Activated CD4-positive, alpha-beta memory T cell treated with anti-CD3 and anti-CD28 coated beads, Interleukin-2, amount 10 ng/mL, durations not matched to agents 7 days and 5 days (primary cell): ENCODE data around the gene SLC17A3. TPM values are rescaled to one million over a fixed set of nuclear protein-coding genes. Genes with fewer than 3 reads are reported as not detected.
A peak's percentile ranks its signal among the peaks of the same experiment; 100 is the strongest.

Experiments used
- CTCF ChIA-PET: fragments of 350-600 bp; sonication (Branson Sonifier 250); formaldehyde crosslinking; loops from one replicate; lab custom pipeline; 2021; ENCODE audit warnings: antibody characterized with exemption, inconsistent platforms; lab: Charles Lee
- POLR2A ChIA-PET: fragments of 350-600 bp; sonication (Branson Sonifier 250); formaldehyde crosslinking; loops from one replicate; lab custom pipeline; 2021; ENCODE audit warnings: antibody characterized with exemption; lab: Charles Lee
- DNase-seq: peaks from one replicate; pipeline ENCODE4 v3.0.0-alpha.2; 2020
- H3K27ac Mint-ChIP-seq: one replicate; pipeline ENCODE4 v1.8.0; 2021; ENCODE audit warnings: mild to moderate bottlenecking, mixed read lengths
- H3K27me3 Mint-ChIP-seq: one replicate; pipeline ENCODE4 v1.8.0; 2021; ENCODE audit warnings: mixed read lengths
- H3K36me3 Mint-ChIP-seq: one replicate; pipeline ENCODE4 v1.8.0; 2021; ENCODE audit warnings: low read depth, mixed read lengths
- H3K4me1 Mint-ChIP-seq: one replicate; pipeline ENCODE4 v1.8.0; 2021; ENCODE audit warnings: mixed read lengths
- H3K4me3 Mint-ChIP-seq: one replicate; pipeline ENCODE4 v1.8.0; 2021; ENCODE audit warnings: mild to moderate bottlenecking, mixed read lengths
- H3K9me3 Mint-ChIP-seq: one replicate; pipeline ENCODE4 v1.8.0; 2021; ENCODE audit warnings: mixed read lengths
- total RNA-seq, 2 experiments: library from RNA; stranded (reverse); gene quantifications; one replicate each; pipeline ENCODE4 v1.2.3, GENCODE V29; 2021

The SLC17A3 gene
- total RNA-seq, 2 experiments from 2014 or later: 0.15 to 0.96 TPM

- no peak overlapping the region for H3K27ac Mint-ChIP-seq
- ChIA-PET CTCF (interaction anchor here (1.5 kb wide), 1 partner anchor 95 kb away, joined by 4 read pairs; no protein-coding TSS in a partner anchor), POLR2A (no interaction called here)
- H3K27me3 Mint-ChIP-seq: no peaks in the 10 kb centered on the region
- no peak for DNase-seq
- no peak overlapping the region for H3K4me3 Mint-ChIP-seq
- H3K9me3 Mint-ChIP-seq: no peaks in the 10 kb centered on the region
- H3K4me1 Mint-ChIP-seq: peaks cover 6% of the 10 kb centered on the region
- no peaks in the 10 kb centered on the region for H3K36me3 Mint-ChIP-seq
Measured at GRCh38 chr6:25883536-25883935, 9.5 kb upstream of the SLC17A3 start.

DNA sequence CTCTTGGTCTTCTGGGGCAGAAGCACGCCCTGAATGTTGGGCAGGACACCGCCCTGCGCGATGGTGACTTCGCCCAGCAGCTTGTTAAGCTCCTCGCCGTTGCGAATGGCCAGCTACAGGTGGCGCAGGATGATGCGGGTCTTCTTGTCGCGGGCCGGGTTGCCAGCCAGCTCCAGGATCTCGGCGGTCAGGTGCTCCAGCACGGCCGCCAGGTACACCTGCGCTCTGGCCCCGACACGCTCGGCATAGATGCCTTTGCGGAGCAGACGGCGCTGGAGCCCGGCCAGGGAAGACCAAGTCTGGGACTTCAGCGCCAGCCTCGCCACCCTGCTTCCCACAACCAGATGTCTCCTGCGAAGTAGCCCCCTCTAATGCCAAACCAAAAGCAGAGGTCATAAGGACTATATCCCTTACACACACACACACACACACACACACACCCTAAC, 8.0 kb upstream of the SLC17A3 start:
- DNase-seq: peak; percentile 38
- Mint-ChIP-seq H3K36me3 (no peaks in the 10 kb centered on the region), H3K9me3 (no peaks in the 10 kb centered on the region), H3K4me3 (peak overlapping the region; percentile 79), H3K4me1 (peaks cover 6% of the 10 kb centered on the region), H3K27ac (peak overlapping the region; percentile 57), H3K27me3 (no peaks in the 10 kb centered on the region)
- CTCF ChIA-PET: interaction anchor here (0.6 to 2.1 kb wide), 30 partner anchors 9 to 855 kb away, joined by 3 to 15 read pairs (median 4); partner anchors contain the start of gene SCGN
- POLR2A ChIA-PET: no interaction called here

- ChIA-PET POLR2A (no interaction called here), CTCF (interaction anchor here (0.8 to 1.2 kb wide), 2 partner anchors 92 to 162 kb away, joined by 3 to 4 read pairs; no protein-coding TSS in a partner anchor)
- no peaks in the 10 kb centered on the region for H3K9me3 Mint-ChIP-seq
- no peaks in the 10 kb centered on the region for H3K36me3 Mint-ChIP-seq
- H3K4me3 Mint-ChIP-seq: no peak overlapping the region
- H3K27ac Mint-ChIP-seq: no peak overlapping the region
- H3K27me3 Mint-ChIP-seq: peaks cover 3% of the 10 kb centered on the region
- no peak for DNase-seq
- H3K4me1 Mint-ChIP-seq: peaks cover 16% of the 10 kb centered on the region
Measured at GRCh38 chr6:25880601-25881000, 6.6 kb upstream of the SLC17A3 start.

DNA sequence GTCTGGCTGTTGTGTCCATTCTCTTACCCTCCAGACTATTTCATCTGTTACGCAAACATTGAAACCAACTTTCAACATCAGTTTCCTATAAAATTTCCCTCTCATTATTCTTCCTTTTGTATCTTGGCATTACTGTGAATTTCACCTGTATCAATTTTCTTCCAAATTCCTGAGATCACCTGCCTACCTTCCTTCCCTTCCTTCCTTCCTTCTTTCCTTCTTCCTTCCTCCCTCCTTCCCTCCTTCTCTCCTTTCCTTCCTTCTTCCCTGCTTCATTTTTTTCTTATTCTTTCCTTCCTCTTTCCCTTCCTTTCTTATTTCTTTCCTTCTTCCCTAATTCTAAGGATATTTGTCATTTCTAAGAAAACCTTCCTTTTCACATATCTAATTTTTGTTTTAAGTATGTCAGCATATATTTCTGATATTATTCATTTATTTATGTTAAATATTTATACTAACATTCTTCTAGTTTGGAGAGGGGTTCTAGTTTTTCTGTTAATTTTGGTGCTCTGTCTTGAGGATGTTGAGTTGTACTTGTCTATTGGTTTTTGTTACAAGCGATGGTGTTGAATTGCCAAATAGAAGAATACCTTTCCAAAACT, 4.8 kb upstream of the SLC17A3 start:
- H3K36me3 Mint-ChIP-seq: no peaks in the 10 kb centered on the region
- no peak overlapping the region for H3K27ac Mint-ChIP-seq
- peaks cover 31% of the 10 kb centered on the region for H3K4me1 Mint-ChIP-seq
- no peak overlapping the region for H3K4me3 Mint-ChIP-seq
- H3K9me3 Mint-ChIP-seq: no peaks in the 10 kb centered on the region
- POLR2A ChIA-PET: no interaction called here
- no peak for DNase-seq
- CTCF ChIA-PET: interaction anchor here (1.1 kb wide), 1 partner anchor 125 kb away, joined by 3 read pairs; no protein-coding TSS in a partner anchor
- H3K27me3 Mint-ChIP-seq: peaks cover 3% of the 10 kb centered on the region

DNA sequence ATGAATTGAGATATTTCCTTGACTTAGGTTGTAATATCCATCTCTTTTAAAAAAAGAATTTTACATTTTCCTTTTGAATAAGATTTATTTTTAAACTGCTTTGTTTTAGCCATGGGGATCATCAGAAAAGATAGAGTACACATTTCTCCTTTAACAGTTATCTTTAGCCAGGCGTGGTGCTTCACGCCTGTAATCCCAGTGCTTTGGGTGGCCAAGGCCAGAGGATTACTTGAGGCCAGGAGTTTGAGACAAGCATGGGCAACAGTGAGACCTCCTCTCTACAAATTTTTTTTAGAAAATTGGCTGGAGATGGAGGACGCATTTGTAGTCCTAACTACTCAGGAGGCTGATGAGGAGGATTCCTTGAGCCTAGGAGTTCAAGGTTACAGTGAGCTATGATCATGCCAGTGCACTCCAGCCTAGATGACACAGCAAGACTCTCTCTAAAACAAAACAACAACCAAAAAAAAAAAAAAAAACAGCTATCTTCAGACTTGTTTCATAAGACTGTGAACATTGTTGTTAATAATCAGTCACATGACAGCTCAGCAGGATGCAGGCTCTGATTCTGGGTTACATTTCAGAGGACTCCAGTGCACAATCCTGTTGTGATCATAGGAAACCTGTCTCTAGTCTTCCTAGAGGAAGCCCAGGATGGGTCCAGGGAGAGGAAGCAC, 2.0 kb upstream of the SLC17A3 start:
- peaks cover 39% of the 10 kb centered on the region for H3K4me1 Mint-ChIP-seq
- peaks cover 3% of the 10 kb centered on the region for H3K9me3 Mint-ChIP-seq
- peaks cover 3% of the 10 kb centered on the region for H3K27me3 Mint-ChIP-seq
- CTCF ChIA-PET: interaction anchor here (0.6 kb wide), 1 partner anchor 12 kb away, joined by 3 read pairs; no protein-coding TSS in a partner anchor
- no peaks in the 10 kb centered on the region for H3K36me3 Mint-ChIP-seq
- H3K27ac Mint-ChIP-seq: no peak overlapping the region
- POLR2A ChIA-PET: interaction anchor here (3.7 kb wide), 1 partner anchor 11 kb away, joined by 11 read pairs; no protein-coding TSS in a partner anchor
- H3K4me3 Mint-ChIP-seq: no peak overlapping the region
- DNase-seq: no peak

- ChIA-PET POLR2A (interaction anchor here (3.7 kb wide), 1 partner anchor 11 kb away, joined by 11 read pairs; no protein-coding TSS in a partner anchor), CTCF (interaction anchor here (0.6 kb wide), 1 partner anchor 12 kb away, joined by 3 read pairs; no protein-coding TSS in a partner anchor)
- Mint-ChIP-seq H3K27ac (no peak overlapping the region), H3K4me3 (no peak overlapping the region), H3K36me3 (no peaks in the 10 kb centered on the region), H3K4me1 (peaks cover 39% of the 10 kb centered on the region), H3K9me3 (peaks cover 3% of the 10 kb centered on the region), H3K27me3 (peaks cover 3% of the 10 kb centered on the region)
- no peak for DNase-seq
Measured at GRCh38 chr6:25875563-25875905, 1.5 kb upstream of the SLC17A3 start.

GRCh38 chr6:25874822-25875562, 949 bp upstream of the SLC17A3 start:
- ChIA-PET CTCF (no interaction called here), POLR2A (interaction anchor here (3.7 kb wide), 1 partner anchor 10 kb away, joined by 11 read pairs; no protein-coding TSS in a partner anchor)
- no peak for DNase-seq
- Mint-ChIP-seq H3K4me1 (peaks cover 39% of the 10 kb centered on the region), H3K9me3 (peaks cover 3% of the 10 kb centered on the region), H3K36me3 (no peaks in the 10 kb centered on the region), H3K27ac (peak overlapping the region; percentile 37), H3K27me3 (peaks cover 3% of the 10 kb centered on the region), H3K4me3 (no peak overlapping the region)

DNA sequence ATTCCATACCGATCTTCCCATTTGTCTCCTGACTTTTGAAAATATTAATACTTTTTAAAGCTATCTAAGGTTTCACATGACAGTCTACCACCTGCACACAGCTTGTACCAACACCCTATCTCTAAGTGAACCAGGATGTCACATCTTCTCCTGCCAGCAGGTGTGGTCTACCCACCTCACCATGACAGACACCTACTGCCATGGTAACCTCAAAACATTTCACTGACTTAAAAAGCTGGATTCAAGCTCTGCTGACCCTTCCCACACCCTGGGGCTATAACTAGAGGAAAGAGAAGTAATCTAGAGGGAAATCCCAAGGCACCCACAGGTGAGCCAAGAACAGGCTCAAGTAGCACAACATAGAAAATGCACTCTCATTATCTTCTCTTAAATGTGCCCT, 1.2 kb downstream of the SLC17A3 start:
- Mint-ChIP-seq H3K4me3 (no peak overlapping the region), H3K4me1 (peaks cover 39% of the 10 kb centered on the region), H3K27ac (no peak overlapping the region), H3K9me3 (peaks cover 3% of the 10 kb centered on the region), H3K36me3 (no peaks in the 10 kb centered on the region), H3K27me3 (peaks cover 3% of the 10 kb centered on the region)
- ChIA-PET POLR2A (interaction anchor here (1.2 kb wide), 1 partner anchor 10 kb away, joined by 3 read pairs; no protein-coding TSS in a partner anchor), CTCF (interaction anchor here (0.6 to 1.9 kb wide), 4 partner anchors 9 to 605 kb away, joined by 3 to 6 read pairs (median 4); no protein-coding TSS in a partner anchor)
- DNase-seq: no peak

GRCh38 chr6:25869840-25870239, 4.2 kb downstream of the SLC17A3 start:
- H3K4me3 Mint-ChIP-seq: no peak overlapping the region
- peaks cover 3% of the 10 kb centered on the region for H3K9me3 Mint-ChIP-seq
- DNase-seq: no peak
- no peak overlapping the region for H3K27ac Mint-ChIP-seq
- POLR2A ChIA-PET: no interaction called here
- CTCF ChIA-PET: interaction anchor here (2.0 kb wide), 1 partner anchor 12 kb away, joined by 5 read pairs; no protein-coding TSS in a partner anchor
- no peaks in the 10 kb centered on the region for H3K27me3 Mint-ChIP-seq
- peaks cover under 1% of the 10 kb centered on the region for H3K36me3 Mint-ChIP-seq
- H3K4me1 Mint-ChIP-seq: peaks cover 38% of the 10 kb centered on the region

DNA sequence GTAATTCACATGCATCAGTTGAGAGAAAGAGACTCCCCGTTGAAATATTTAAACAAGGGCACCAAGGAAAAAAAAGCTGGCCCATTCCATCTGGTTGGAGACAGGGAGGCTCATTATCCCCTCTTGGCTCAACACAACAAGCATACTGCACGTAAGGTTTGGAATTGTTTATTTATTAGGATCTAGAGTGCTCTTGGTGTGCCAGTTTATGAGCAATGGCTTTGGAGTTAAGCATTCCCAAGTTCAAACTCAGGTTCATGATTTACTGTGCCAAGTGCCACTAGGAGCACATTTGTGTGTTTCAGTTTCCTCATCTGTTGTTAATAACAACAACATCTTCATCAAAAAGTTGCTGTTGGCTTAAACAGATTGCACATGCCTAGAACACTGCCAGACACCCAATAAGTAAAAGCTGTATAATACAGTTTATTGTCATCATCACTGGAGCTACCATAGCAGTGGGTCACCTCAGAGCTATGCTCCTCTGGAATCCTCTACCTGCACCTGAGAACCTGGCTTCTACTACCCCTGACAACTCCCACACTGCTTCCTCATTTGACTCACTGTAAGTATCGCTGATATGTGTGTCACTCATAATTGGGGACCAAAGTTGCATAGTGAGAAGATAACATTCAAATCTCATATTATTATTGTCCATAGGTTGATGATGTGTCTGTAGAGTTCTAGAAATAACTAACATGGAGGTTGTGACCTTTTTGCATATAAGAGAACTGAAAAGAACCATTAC, 5.4 kb downstream of the SLC17A3 start:
- H3K27me3 Mint-ChIP-seq: no peaks in the 10 kb centered on the region
- no peak overlapping the region for H3K4me3 Mint-ChIP-seq

GRCh38 chr6:25866011-25866410, 8.0 kb downstream of the SLC17A3 start:
- no peaks in the 10 kb centered on the region for H3K27me3 Mint-ChIP-seq
- POLR2A ChIA-PET: interaction anchor here (1.3 to 2.4 kb wide), 3 partner anchors 9 to 160 kb away, joined by 3 to 11 read pairs (median 3); partner anchors contain the start of gene SLC17A3
- CTCF ChIA-PET: interaction anchor here (2.4 kb wide), 1 partner anchor 16 kb away, joined by 7 read pairs; no protein-coding TSS in a partner anchor
- H3K4me3 Mint-ChIP-seq: no peak overlapping the region
- H3K27ac Mint-ChIP-seq: peak overlapping the region; percentile 56
- H3K9me3 Mint-ChIP-seq: peaks cover 7% of the 10 kb centered on the region
- peaks cover 24% of the 10 kb centered on the region for H3K4me1 Mint-ChIP-seq
- H3K36me3 Mint-ChIP-seq: peaks cover 7% of the 10 kb centered on the region
- DNase-seq: peak; percentile 18

More for the DNA sequence above, 5.4 kb downstream of the SLC17A3 start:
- peaks cover 7% of the 10 kb centered on the region for H3K36me3 Mint-ChIP-seq
- DNase-seq: no peak
- POLR2A ChIA-PET: no interaction called here
- peaks cover 10% of the 10 kb centered on the region for H3K9me3 Mint-ChIP-seq
- no peak overlapping the region for H3K27ac Mint-ChIP-seq
- CTCF ChIA-PET: interaction anchor here (1.8 kb wide), 1 partner anchor 13 kb away, joined by 6 read pairs; no protein-coding TSS in a partner anchor
- H3K4me1 Mint-ChIP-seq: peaks cover 36% of the 10 kb centered on the region

- Mint-ChIP-seq H3K9me3 (peaks cover 7% of the 10 kb centered on the region), H3K36me3 (peaks cover 7% of the 10 kb centered on the region), H3K4me3 (no peak overlapping the region), H3K4me1 (peaks cover 29% of the 10 kb centered on the region), H3K27me3 (no peaks in the 10 kb centered on the region), H3K27ac (no peak overlapping the region)
- CTCF ChIA-PET: interaction anchor here (1.2 to 1.9 kb wide), 2 partner anchors 19 to 129 kb away, joined by 5 to 6 read pairs; no protein-coding TSS in a partner anchor
- POLR2A ChIA-PET: interaction anchor here (1.6 kb wide), 1 partner anchor 8 kb away, joined by 4 read pairs; no protein-coding TSS in a partner anchor
- no peak for DNase-seq
Measured at GRCh38 chr6:25863360-25863759, 10.7 kb downstream of the SLC17A3 start.
